GM19372 (cell line): ENCODE data around the gene A1BG.

Experiments used
- ATAC-seq: cut with Tn5 transposase; IDR thresholded peaks from one replicate; pipeline ENCODE4 v1.9.1; 2021; ENCODE audit warnings: mild to moderate bottlenecking, low read depth, moderate library complexity; ENCODE audit not compliant: unreplicated experiment

The A1BG gene

DNA sequence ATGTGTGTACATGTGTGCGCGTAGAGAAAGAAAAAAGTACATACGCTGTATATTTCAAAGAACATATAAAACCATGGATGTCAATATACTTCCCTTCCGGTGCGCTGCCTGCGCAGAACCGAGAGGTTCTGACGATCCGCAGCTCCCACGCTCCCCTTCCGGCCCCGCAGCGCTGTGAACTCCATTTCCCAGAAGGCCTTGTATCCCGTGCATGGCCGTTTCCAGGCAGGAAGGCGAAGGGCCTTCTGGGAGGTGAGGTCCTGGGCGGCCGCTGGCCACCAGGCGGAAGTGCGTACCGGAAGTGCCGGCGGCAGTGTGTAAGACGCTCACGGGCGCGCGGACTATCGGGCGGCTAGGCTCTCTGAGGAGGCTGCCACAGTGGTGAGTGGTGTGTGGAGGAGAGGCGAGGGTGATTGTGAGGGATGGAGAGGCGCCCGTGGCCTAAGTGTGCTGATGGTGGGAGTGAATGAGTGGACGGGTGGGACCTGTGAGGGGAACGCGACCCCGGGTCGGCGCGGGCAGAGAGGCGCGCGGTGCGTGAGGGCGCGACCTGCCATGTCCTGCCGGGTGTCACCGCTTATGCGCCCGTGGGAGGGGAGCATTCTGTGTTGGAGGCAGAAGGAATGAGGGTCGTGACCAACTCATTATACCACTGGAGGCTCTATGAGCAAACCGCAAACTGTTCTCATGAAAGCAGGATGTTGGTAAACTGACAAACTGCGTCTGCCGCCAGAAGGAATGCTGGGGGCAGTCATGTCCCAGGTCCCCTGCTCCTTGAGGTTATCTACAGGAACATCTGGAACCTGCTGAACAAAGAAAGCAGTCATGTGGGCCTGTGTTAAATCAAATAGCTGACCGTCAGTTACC is 48.0 kb downstream of the A1BG start, which contains the start of gene ERVK3-1:
Gene ERVK3-1 (plus strand): TSS at position 313 of the 867 bp plus-strand sequence. CDS start 6,792 bp downstream, outside the sequence.
- ATAC-seq = peak; percentile 97

DNA sequence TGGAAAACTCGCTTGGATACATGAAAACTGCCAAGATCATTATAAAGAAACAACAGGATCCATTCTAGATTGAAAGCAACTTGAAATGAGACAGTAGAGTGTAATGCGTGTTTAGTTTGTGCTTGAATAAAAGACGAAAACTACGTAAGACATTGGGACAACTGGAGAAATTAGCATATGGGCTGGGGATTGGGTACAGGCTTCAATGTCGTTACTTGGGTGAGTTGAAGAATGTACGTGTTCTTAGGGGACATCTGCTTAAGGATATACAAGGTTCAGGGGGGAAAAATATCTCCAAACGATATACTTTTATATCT is 48.6 kb downstream of the A1BG start:
- ATAC-seq = peak; percentile 8

DNA sequence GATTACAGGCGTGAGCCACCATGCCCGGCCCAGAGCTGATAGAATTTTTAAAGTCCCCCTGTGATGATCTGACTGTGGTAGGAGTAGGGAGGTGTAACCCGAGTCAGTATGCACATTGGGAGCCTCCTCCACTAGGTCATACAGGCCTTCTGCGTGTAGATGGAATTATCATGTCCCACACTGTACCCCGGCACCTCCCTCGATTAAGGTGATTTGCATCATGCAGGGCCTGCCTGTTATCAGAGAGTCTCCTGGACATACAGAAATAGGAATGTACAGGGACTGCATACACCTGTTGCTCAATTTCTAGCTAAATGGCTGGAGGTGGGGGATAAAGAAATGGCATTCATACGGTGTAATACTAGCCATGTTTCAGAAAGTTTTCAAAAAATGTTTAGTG is 49.0 kb downstream of the A1BG start:
- ATAC-seq = no peak

DNA sequence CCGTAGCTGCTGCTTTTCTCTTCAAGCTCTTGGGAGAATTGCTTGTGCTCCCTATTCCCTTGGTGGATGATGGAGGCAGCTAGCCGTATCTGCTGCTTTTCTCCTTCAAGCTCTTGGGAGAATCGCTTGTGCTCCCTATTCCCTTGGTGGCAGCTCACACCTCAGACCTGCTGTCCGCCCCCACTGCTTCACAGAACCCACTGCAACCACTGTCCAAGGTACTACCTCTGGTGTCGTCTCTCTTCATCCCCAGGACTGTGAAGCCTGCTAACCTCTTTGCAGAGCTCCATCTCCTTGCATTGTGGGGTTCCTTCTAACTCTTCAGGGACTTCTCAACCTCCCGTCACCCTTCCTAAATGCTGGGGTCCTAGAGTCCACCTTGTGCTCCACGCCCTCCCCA is 52.7 kb downstream of the A1BG start:
- ATAC-seq = no peak

DNA sequence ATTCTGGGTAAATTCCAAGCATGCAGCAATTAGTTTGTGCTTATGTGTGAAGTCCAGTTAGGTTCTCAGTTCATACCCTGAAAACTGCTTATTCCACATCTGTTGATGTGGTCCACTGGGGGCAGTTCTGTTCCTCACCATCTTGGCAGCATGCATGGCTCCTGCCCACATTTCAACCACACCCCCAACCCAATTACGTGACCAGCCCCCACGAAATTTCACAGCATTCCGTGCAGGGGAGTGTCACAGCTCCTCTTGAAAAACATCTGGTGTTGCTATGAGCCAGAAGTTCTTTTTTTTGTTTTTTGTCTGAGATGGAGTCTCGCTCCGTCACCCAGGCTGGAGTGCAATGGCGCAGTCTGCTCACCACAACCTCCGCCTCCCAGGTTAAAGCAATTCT is 57.2 kb downstream of the A1BG start:
- no peak for ATAC-seq
